Measurements from ENCODE around the gene RHPN2. TPM values are rescaled to one million over a fixed set of nuclear protein-coding genes. Genes with fewer than 3 reads are reported as not detected.

The RHPN2 gene
- total RNA-seq, result 0.49 and 6.9 TPM in 2 replicates

GRCh38 chr19:33064792-33065550, at the start of gene RHPN2:
RHPN2 (minus strand) TSS chr19:33064888; CDS start chr19:33064852, 36 bp downstream.

GRCh38 chr19:33080761-33081681, 16.3 kb upstream of the RHPN2 start, which contains the start of gene GPATCH1:
GPATCH1 (plus strand) TSS chr19:33081181; CDS start chr19:33081194, 13 bp downstream.

GRCh38 chr19:32971715-32972540, 92.8 kb downstream of the RHPN2 start, which contains the start of the genes CEP89 and FAAP24:
CEP89 (minus strand) TSS chr19:32971958; CDS start chr19:32971874, 84 bp downstream.
FAAP24 (plus strand) TSS chr19:32972242; CDS start chr19:32973197, 955 bp downstream.

Other genes starting within 250 kb of the RHPN2 start
- gene SLC7A9, start 195.1 kb downstream of the RHPN2 start, total RNA-seq, result 0.16 TPM in 1 of 2 replicates, not detected in the other
- gene CEP89, start 92.9 kb downstream of the RHPN2 start, total RNA-seq, result 7.8 and 11.7 TPM in 2 replicates
- 1.3 and 1.6 TPM in 2 replicates for gene FAAP24, start 92.6 kb downstream of the RHPN2 start, total RNA-seq
- 3.6 and 6.9 TPM in 2 replicates for gene GPATCH1, start 16.3 kb upstream of the RHPN2 start, total RNA-seq
- not detected in 2 replicates for gene WDR88, start 67.2 kb upstream of the RHPN2 start, total RNA-seq
- 4.2 and 10.6 TPM in 2 replicates for gene LRP3, start 129.4 kb upstream of the RHPN2 start, total RNA-seq
- gene SLC7A10, start 161.0 kb upstream of the RHPN2 start, total RNA-seq, result not detected in 2 replicates
- gene CEBPA, start 237.6 kb upstream of the RHPN2 start, total RNA-seq, result under 0.01 and 0.31 TPM in 2 replicates

All from bladder microvascular endothelial cell (primary cell).